ENCODE data around the gene TSPAN17.

Gene TSPAN17

DNA sequence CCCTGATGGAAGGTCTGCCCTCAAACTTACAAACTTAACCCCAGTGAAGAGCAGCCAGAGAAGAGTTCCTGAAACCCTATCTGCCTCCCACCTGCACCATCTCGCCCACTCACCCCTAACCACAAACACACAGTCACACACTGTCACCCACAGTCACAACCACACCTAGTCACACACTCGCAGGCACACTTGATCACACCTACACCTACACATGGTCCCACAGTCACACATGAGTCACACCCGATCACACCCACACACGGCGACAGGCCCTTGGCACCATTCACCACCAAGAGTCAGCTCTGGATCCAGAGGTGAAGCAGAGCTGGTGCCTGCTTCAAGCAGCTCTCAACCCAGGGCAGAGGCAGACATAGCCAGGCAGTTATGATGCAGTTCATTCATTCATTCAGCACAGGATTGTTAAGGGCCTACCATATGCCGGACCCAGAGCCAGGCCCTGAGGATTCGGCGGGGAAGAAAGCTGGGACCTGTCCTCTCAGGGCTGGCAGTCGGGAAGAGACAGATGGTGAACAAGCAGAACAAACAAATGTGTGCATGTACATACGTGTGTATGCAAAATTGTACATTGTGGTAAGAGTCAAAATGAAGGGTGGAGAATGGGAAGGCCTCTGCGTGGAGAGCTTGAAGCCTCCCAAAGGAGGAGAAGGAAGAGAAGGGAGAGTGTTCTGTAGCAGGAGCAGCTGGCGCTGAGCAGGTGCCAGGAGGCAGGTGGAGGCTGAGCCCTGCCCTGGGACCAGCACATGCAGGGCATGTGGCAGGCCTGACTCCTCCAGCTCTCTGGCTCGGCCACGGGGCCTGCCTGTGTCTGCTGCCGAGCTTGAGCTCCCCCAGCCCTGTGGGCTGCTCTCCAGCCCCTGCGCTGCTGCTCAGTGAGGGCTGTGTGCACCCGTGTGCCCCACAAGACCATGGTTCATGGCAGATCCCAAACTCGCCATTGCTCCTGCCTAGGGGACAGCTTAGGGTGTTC lies 6.4 kb downstream of the TSPAN17 start:
- no peak for DNase-seq (ENCODE audit: extremely low read depth, insufficient read length)
- TF ChIP-seq, protein P1, sequence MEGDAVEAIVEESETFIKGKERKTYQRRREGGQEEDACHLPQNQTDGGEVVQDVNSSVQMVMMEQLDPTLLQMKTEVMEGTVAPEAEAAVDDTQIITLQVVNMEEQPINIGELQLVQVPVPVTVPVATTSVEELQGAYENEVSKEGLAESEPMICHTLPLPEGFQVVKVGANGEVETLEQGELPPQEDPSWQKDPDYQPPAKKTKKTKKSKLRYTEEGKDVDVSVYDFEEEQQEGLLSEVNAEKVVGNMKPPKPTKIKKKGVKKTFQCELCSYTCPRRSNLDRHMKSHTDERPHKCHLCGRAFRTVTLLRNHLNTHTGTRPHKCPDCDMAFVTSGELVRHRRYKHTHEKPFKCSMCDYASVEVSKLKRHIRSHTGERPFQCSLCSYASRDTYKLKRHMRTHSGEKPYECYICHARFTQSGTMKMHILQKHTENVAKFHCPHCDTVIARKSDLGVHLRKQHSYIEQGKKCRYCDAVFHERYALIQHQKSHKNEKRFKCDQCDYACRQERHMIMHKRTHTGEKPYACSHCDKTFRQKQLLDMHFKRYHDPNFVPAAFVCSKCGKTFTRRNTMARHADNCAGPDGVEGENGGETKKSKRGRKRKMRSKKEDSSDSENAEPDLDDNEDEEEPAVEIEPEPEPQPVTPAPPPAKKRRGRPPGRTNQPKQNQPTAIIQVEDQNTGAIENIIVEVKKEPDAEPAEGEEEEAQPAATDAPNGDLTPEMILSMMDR (IDR thresholded peaks at IDR 0.05; ENCODE audit: insufficient read depth, low read length, poor library complexity, severe bottlenecking): no peak
- H3K36me3 ChIP-seq (ENCODE audit: control insufficient read depth, insufficient read depth, low read length): peaks cover 1% of the 10 kb centered on the region; the same call in 1 of the 2 replicates
- no peaks in the 10 kb centered on the region for H3K27me3 ChIP-seq (replicated peaks; ENCODE audit: control insufficient read depth, insufficient read depth, low read length)
- no peak overlapping the region for H3K4me3 ChIP-seq (replicated peaks; ENCODE audit: low read depth, low read length)

DNA sequence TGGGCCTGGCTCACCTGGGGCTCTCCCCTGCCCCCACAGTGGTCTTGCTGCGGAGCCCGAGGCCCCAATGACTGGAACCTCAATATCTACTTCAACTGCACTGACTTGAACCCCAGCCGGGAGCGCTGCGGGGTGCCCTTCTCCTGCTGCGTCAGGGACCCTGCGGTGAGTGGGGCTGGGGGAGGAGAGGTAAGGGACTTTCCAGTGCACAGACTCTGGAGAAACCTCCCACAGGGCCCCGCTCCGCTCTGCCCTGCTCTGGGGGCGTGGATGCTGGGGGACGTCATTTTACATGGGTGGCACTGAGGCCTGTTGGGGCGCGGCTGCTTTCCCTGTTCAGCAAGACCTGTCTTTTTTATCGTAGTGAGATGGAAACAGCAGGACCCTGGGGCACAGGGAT lies 7.6 kb downstream of the TSPAN17 start:
- no peaks in the 10 kb centered on the region for H3K27me3 ChIP-seq (replicated peaks; ENCODE audit: control insufficient read depth, insufficient read depth, low read length)
- TF ChIP-seq, protein P1 (IDR thresholded peaks at IDR 0.05; ENCODE audit: insufficient read depth, low read length, poor library complexity, severe bottlenecking): no peak

DNA sequence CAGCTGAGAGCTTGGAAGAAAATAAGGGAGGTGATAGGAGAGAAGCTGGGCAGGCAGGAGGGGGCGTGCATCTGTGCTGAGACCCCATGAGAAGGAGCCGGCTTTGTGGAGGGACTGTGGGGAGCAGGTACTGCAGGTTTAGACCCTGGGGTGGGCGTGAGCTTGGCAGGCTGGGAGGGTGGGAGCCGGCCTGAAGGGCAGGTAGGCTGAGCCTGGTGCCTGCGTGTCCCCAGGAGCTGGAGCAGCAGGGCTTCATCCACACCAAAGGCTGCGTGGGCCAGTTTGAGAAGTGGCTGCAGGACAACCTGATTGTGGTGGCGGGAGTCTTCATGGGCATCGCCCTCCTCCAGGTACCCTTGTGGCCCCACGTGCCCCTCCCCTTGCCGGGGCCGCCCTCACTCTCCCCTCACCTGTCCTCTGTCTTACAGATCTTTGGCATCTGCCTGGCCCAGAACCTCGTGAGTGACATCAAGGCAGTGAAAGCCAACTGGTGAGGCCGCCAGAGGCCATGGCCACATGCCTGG lies 9.2 kb downstream of the TSPAN17 start:
- Histone ChIP-seq H3K36me3 (ENCODE audit: control insufficient read depth, insufficient read depth, low read length) (peaks cover 1% of the 10 kb centered on the region; the same call in 1 of the 2 replicates), H3K4me3 (replicated peaks; ENCODE audit: low read depth, low read length) (no peak overlapping the region), H3K27me3 (replicated peaks; ENCODE audit: control insufficient read depth, insufficient read depth, low read length) (no peaks in the 10 kb centered on the region)
- TF ChIP-seq, protein P1 (IDR thresholded peaks at IDR 0.05; ENCODE audit: insufficient read depth, low read length, poor library complexity, severe bottlenecking): no peak
- DNase-seq (ENCODE audit: extremely low read depth, insufficient read length): no peak

More for the DNA sequence above, 7.6 kb downstream of the TSPAN17 start:
- no peak for DNase-seq (ENCODE audit: extremely low read depth, insufficient read length)
- Histone ChIP-seq H3K4me3 (replicated peaks; ENCODE audit: low read depth, low read length) (no peak overlapping the region), H3K36me3 (ENCODE audit: control insufficient read depth, insufficient read depth, low read length) (peaks cover 1% of the 10 kb centered on the region; the same call in 1 of the 2 replicates)

DNA sequence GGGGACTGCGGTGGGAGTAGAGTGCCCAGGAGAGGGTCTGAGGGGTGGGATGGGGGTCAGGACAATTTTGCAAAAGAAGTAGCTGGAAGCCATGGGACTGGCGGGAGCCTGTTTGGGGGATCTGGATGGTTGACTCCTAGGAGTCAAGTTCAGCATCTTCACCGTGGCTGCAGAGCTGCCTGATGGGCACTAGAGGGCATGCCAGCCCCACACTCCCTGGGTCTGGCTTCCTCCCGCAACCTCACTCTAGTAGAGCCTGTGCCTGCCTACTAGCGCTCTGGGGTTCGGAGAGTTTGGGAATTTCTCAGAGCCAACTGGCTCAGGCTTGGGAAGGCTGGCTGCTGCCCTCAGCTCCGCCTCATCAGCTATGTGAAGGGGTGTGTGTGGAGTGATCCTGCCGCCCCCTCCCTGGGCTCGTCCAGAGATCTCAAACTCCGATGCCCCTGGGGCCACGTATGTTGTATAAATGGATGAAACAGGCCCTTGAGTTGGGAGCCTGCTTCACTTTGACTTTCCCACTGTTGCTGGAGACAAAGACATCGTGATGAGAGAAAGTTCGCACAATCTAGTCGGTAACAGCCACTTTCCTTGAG lies 10.8 kb downstream of the TSPAN17 start:
- Histone ChIP-seq H3K4me3 (replicated peaks; ENCODE audit: low read depth, low read length) (no peak overlapping the region), H3K27me3 (replicated peaks; ENCODE audit: control insufficient read depth, insufficient read depth, low read length) (no peaks in the 10 kb centered on the region), H3K36me3 (ENCODE audit: control insufficient read depth, insufficient read depth, low read length) (peaks cover 1% of the 10 kb centered on the region; the same call in 1 of the 2 replicates)
- TF ChIP-seq, protein P1 (IDR thresholded peaks at IDR 0.05; ENCODE audit: insufficient read depth, low read length, poor library complexity, severe bottlenecking): peak; percentile 96
- no peak for DNase-seq (ENCODE audit: extremely low read depth, insufficient read length)

DNA sequence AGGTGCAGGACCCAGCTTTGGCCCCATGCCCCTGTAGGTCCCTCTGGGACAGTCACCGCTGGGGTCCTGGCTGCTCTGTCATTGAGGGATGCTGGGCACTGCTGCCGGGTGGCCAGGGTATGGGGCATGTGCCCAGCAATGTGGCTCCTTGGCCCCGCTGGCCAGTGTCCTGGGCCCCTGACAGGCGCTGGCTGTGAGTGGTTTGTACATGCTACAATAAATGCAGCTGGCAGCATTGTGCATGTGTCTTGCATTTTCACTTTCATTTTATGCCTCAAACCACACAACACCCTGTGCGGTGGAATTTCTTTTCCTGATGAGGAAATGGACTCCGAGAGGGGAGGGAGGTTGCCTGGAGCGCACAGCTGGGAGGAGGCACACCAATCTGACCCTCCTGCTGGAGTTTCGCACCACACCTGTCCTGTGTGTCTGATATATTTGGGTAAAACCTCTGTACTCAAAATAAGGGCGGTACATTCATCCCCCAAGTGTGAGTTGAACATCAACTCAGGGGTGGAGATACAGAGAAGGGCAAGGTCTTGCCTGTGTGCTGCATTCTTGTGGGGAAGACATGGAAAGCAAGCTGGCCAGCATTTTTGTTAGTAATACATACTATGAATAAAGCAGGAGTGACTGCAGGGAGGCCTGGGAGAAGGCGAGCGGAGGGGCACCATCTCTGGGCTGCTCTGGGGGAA lies 11.7 kb downstream of the TSPAN17 start:
- H3K4me3 ChIP-seq (replicated peaks; ENCODE audit: low read depth, low read length): peak overlapping the region; percentile 8; the same call in 1 of the 2 replicates
- H3K36me3 ChIP-seq (ENCODE audit: control insufficient read depth, insufficient read depth, low read length): peaks cover 1% of the 10 kb centered on the region; the same call in 1 of the 2 replicates
- TF ChIP-seq, protein P1 (IDR thresholded peaks at IDR 0.05; ENCODE audit: insufficient read depth, low read length, poor library complexity, severe bottlenecking): no peak
- H3K27me3 ChIP-seq (replicated peaks; ENCODE audit: control insufficient read depth, insufficient read depth, low read length): no peaks in the 10 kb centered on the region
- DNase-seq (ENCODE audit: extremely low read depth, insufficient read length): no peak

Measured in GM06990 (cell line).